MM.1S (cell line): ENCODE results near the gene DDX5.

Source experiments
- DNase-seq: peaks from one replicate; pipeline ENCODE4 v3.0.0-alpha.2; 2015
- H2AFZ ChIP-seq: fragments of 300-600 bp; sonication (generic); 2 replicates; pipeline ENCODE4 v1.6.0; 2016; ENCODE audit warnings: antibody characterized with exemption, low read length
- H3F3A ChIP-seq: fragments of 300-600 bp; sonication (generic); 2 replicates; pipeline ENCODE4 v1.6.1; 2016; ENCODE audit warnings: mild to moderate bottlenecking, antibody characterized with exemption, low read length, moderate library complexity, mixed read lengths; ENCODE audit not compliant: insufficient read depth
- H3K27ac ChIP-seq: fragments of 300-600 bp; sonication (generic); 2 replicates; pipeline ENCODE4 v1.5.1; 2016; ENCODE audit warnings: mild to moderate bottlenecking, low read length
- H3K27me3 ChIP-seq: fragments of 300-600 bp; sonication (generic); replicated peaks from 2 replicates; pipeline ENCODE4 v1.6.0; 2016; ENCODE audit warnings: low read length; ENCODE audit not compliant: insufficient read depth
- H3K36me3 ChIP-seq: fragments of 300-600 bp; sonication (generic); replicated peaks from 2 replicates; pipeline ENCODE4 v1.6.1; 2016; ENCODE audit warnings: mild to moderate bottlenecking, low read length, mixed read lengths; ENCODE audit not compliant: insufficient read depth
- H3K4me1 ChIP-seq: fragments of 300-600 bp; sonication (generic); 2 replicates; pipeline ENCODE4 v1.6.1; 2016; ENCODE audit warnings: low read length, mixed read lengths
- H3K4me2 ChIP-seq: fragments of 300-600 bp; sonication (generic); 2 replicates; pipeline ENCODE4 v1.6.0; 2016; ENCODE audit warnings: low read depth, low read length
- H3K4me3 ChIP-seq: fragments of 300-600 bp; sonication (generic); 2 replicates; pipeline ENCODE4 v1.5.1; 2016; ENCODE audit warnings: low read length, mixed read lengths
- H3K79me2 ChIP-seq: fragments of 300-600 bp; sonication (generic); 2 replicates; pipeline ENCODE4 v1.6.1; 2016; ENCODE audit warnings: mixed run types, low read length, mixed read lengths
- H3K9ac ChIP-seq: fragments of 300-600 bp; sonication (generic); 2 replicates; pipeline ENCODE4 v1.6.1; 2016; ENCODE audit warnings: low read length, mixed read lengths
- H3K9me2 ChIP-seq: fragments of 300-600 bp; sonication (generic); replicated peaks from 2 replicates; pipeline ENCODE4 v1.6.1; 2016; ENCODE audit warnings: mild to moderate bottlenecking, low read length, mixed read lengths; ENCODE audit not compliant: insufficient read depth
- H3K9me3 ChIP-seq: fragments of 300-600 bp; sonication (generic); replicated peaks from 2 replicates; pipeline ENCODE4 v1.6.1; 2016; ENCODE audit warnings: mild to moderate bottlenecking, low read length, mixed read lengths; ENCODE audit not compliant: insufficient read depth
- H4K20me1 ChIP-seq: fragments of 300-600 bp; sonication (generic); 2 replicates; pipeline ENCODE4 v1.6.1; 2016; ENCODE audit warnings: mild to moderate bottlenecking, low read length, moderate library complexity, mixed read lengths; ENCODE audit not compliant: insufficient read depth
- CTCF ChIP-seq: fragments of 300-600 bp; sonication (generic); IDR thresholded peaks from 2 replicates; pipeline ENCODE4 v1.5.1; 2016; ENCODE audit warnings: antibody characterized with exemption, low read length, mixed read lengths
- EZH2 ChIP-seq: fragments of 300-600 bp; sonication (generic); optimal IDR thresholded peaks from 2 replicates; pipeline ENCODE3; 2017; ENCODE audit warnings: low read depth, mild to moderate bottlenecking, antibody characterized with exemption, low read length, mixed read lengths
- EZH2phosphoT487 ChIP-seq: fragments of 300-600 bp; sonication (generic); IDR thresholded peaks from 2 replicates; pipeline ENCODE4 v1.6.1; 2018; ENCODE audit warnings: antibody characterized with exemption, low read length

The DDX5 gene

DNA sequence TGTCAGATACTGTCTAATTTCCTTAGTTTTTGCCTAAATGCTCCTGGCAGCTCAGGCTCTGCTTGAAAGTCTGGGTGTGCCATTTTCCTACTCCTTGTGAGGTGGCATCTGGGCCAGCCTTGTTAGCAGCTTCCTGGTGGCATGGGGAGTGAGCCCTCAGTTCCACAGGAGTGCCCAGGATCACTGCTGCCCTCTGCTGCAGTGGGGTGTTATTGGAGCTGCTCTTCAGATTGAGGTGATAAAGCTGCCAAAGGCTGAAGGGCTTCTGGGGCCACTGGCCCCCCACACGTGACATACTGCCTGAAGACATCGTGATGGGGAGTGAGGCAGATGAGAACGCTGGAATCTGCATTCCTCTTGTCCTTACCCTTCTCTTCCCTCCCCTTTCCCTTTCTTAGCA, 28.1 kb upstream of the DDX5 start:
- no peak for DNase-seq
- H3K27me3 ChIP-seq = no peaks in the 10 kb centered on the region
- H3K9me3 ChIP-seq = no peaks in the 10 kb centered on the region
- no peaks in the 10 kb centered on the region for H3K79me2 ChIP-seq
- H4K20me1 ChIP-seq = no peaks in the 10 kb centered on the region
- H3K4me2 ChIP-seq = no peak overlapping the region
- no peak overlapping the region for H3K27ac ChIP-seq
- no peaks in the 10 kb centered on the region for H3F3A ChIP-seq
- no peaks in the 10 kb centered on the region; the same call in 1 of the 2 replicates for H3K36me3 ChIP-seq
- H3K4me3 ChIP-seq = no peak overlapping the region
- no peak for TF ChIP-seq EZH2
- TF ChIP-seq CTCF = no peak
- TF ChIP-seq EZH2phosphoT487 = no peak
- no peaks in the 10 kb centered on the region for H3K9me2 ChIP-seq
- H3K4me1 ChIP-seq = no peaks in the 10 kb centered on the region
- H2AFZ ChIP-seq = no peak overlapping the region
- H3K9ac ChIP-seq = no peak overlapping the region

DNA sequence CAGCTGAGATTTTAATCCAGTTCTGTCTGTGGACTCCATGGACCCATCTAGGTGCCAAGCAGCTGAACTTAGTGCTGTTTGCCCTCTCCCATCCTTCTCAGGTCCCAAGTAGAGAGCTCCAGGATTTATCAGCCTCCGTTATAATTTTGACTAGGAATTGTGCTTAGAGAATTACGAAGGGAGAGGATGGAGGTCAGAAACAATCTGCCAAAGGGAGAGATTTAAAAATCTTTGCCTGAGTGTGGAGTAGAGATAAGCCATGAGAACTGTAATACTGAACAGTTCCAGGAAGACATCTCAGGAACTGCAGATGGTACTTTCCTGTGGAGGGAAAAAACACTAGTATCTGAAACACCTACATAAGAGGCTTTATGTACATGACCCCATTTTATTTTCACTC, 27.7 kb upstream of the DDX5 start:
- Histone ChIP-seq H4K20me1 (no peaks in the 10 kb centered on the region), H3K4me3 (no peak overlapping the region), H3K9me2 (no peaks in the 10 kb centered on the region), H3K27me3 (no peaks in the 10 kb centered on the region), H3F3A (no peaks in the 10 kb centered on the region), H3K79me2 (no peaks in the 10 kb centered on the region), H3K9me3 (no peaks in the 10 kb centered on the region), H3K4me2 (no peak overlapping the region), H3K36me3 (peaks cover 2% of the 10 kb centered on the region; the same call in 1 of the 2 replicates), H2AFZ (no peak overlapping the region), H3K9ac (no peak overlapping the region), H3K27ac (no peak overlapping the region), H3K4me1 (no peaks in the 10 kb centered on the region)
- no peak for TF ChIP-seq EZH2phosphoT487
- TF ChIP-seq EZH2 = no peak
- no peak for TF ChIP-seq CTCF
- DNase-seq = no peak

GRCh38 chr17:64532409-64532808, 26.3 kb upstream of the DDX5 start:
- no peak overlapping the region for H3K4me3 ChIP-seq
- no peak overlapping the region for H3K27ac ChIP-seq
- H3K9ac ChIP-seq = no peak overlapping the region
- H3K9me2 ChIP-seq = no peaks in the 10 kb centered on the region
- H3K4me1 ChIP-seq = no peaks in the 10 kb centered on the region
- H3K9me3 ChIP-seq = no peaks in the 10 kb centered on the region
- no peak overlapping the region for H3K4me2 ChIP-seq
- H4K20me1 ChIP-seq = no peaks in the 10 kb centered on the region
- H3K27me3 ChIP-seq = no peaks in the 10 kb centered on the region
- no peak for DNase-seq
- no peak overlapping the region for H2AFZ ChIP-seq
- H3K79me2 ChIP-seq = no peaks in the 10 kb centered on the region
- peaks cover 4% of the 10 kb centered on the region; the same call in 1 of the 2 replicates for H3K36me3 ChIP-seq
- H3F3A ChIP-seq = no peaks in the 10 kb centered on the region
- no peak for TF ChIP-seq EZH2
- no peak for TF ChIP-seq EZH2phosphoT487
- no peak for TF ChIP-seq CTCF
